Stomach (tissue), 9 donors: ENCODE measurements around the gene MYO1B. TPM values are rescaled to one million over a fixed set of nuclear protein-coding genes. Genes with fewer than 3 reads are reported as not detected.

Source experiments
- DNase-seq, 2 donors: peaks; one replicate each; pipeline versions ENCODE4 v3.0.0 to v3.0.0-alpha.2; 2013 to 2019
- H3K27ac ChIP-seq, 5 donors: fragments of 200-600 bp in 4 of 5; sonication (generic) in 4 of 5; one replicate each; pipeline ENCODE4 v1.5.1; 2013 to 2019; ENCODE audit warnings: mild to moderate bottlenecking in 1 of 5, moderate library complexity in 1 of 5
- H3K27me3 ChIP-seq, 3 donors: fragments of 200-600 bp; sonication (generic); one replicate each; pipeline ENCODE4 v1.5.1; 2017 to 2019; ENCODE audit warnings: mixed run types in 1 of 3
- H3K36me3 ChIP-seq, 4 donors: fragments of 200-600 bp; sonication (generic); 1 replicate in 3 of 4; 2 replicates in 1 of 4; pipeline ENCODE4 v1.5.1; 2016 to 2019
- H3K4me1 ChIP-seq, 4 donors: fragments of 200-600 bp; sonication (generic); one replicate each; pipeline ENCODE4 v1.5.1; 2016 to 2019
- H3K4me3 ChIP-seq, 4 donors: fragments of 200-600 bp; sonication (generic) in 3 of 4; one replicate each; pipeline ENCODE4 v1.5.1; 2016 to 2019; ENCODE audit warnings: mild to moderate bottlenecking in 1 of 4
- H3K9me3 ChIP-seq, 4 donors: fragments of 200-600 bp; sonication (generic); one replicate each; pipeline ENCODE4 v1.5.1; 2016 to 2019
- EP300 ChIP-seq: sonication (generic); formaldehyde crosslinking; IDR thresholded peaks from one replicate; pipeline ENCODE4 v1.6.1; 2017; ENCODE audit warnings: antibody characterized with exemption
- POLR2A ChIP-seq, 4 donors: fragments of 450-650 bp; IDR thresholded peaks; one replicate each; pipeline ENCODE4 v1.6.1; 2016; ENCODE audit warnings: antibody characterized with exemption in 4 of 4, control low read depth in 2 of 4, mild to moderate bottlenecking in 1 of 4, moderate library complexity in 1 of 4
- POLR2AphosphoS5 ChIP-seq, 3 donors: sonication (generic); formaldehyde crosslinking; IDR thresholded peaks; one replicate each; pipeline ENCODE4 v1.6.1; 2016; ENCODE audit warnings: antibody characterized with exemption in 3 of 3
- WGBS, 5 donors: extraction: QIAGEN DNeasy Blood & Tissue Kit in 3 of 5; methylation state at CpG; one replicate each; pipeline versions ENCODE4 v1.1.5 to v1.1.7; 2013 to 2018; 5-methylcytosine and 5-hydroxymethylcytosine counted together
- intact Hi-C: fragments of 100-400 bp; cut with DNase I; formaldehyde crosslinking; loops from one replicate; pipeline ENCODE4 v1.15.1; 2023; ENCODE audit warnings: low total_unique reads
- polyA plus RNA-seq, 3 donors: library from polyadenylated mRNA; stranded (reverse); fragments of 200-250 nt; gene quantifications; one replicate each; pipeline ENCODE4 v1.2.3, GENCODE V29; 2013
- small RNA-seq, 4 donors: library from RNA; depleted of rRNA; stranded (forward); fragments of <200 nt; gene quantifications; one replicate each; pipeline ENCODE3, GENCODE V24; 2016
- total RNA-seq, 5 donors: library from RNA; depleted of rRNA; stranded (reverse); fragments of >200 nt; gene quantifications; one replicate each; pipeline versions ENCODE4 v1.1.0 to v1.2.3, GENCODE V29; 2014 to 2016
- TF ChIP-seq, protein P1 (sequence below), 7 experiments: fragments of 450-650 bp in 4 of 7; fragments of 200-600 bp in 3 of 7; sonication (generic) in 3 of 7; IDR thresholded peaks; one replicate each; pipeline ENCODE4 v1.5.1; 2016 to 2019; ENCODE audit warnings: antibody characterized with exemption in 7 of 7, control low read depth in 2 of 7, mild to moderate bottlenecking in 1 of 7
- donor health status: healthy with polysubstance abuse.
- donor health status: Bipolar disorder and iron deficiency.
- donor health status: healthy.

The MYO1B gene
- total and polyA plus RNA-seq, 8 donors: 6.1 to 123 (median 16.4) TPM

DNA sequence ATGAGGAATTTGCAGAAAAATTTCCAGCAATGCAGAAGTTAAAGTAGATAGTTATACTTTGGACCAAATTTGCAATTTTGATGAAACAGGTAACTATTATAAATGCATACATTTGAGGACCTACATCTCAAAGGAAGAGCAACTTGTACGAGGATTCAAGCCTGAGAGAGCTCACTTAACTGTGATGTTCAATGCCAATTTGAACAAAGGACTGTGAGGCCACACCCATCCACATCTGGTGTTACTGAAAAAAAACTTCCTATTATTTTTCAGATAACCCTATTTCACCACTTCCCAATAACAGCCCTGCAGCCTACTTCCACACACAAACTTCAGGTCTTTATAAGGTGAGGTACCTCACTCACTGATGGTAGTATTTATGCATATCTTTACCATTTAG is 229.3 kb downstream of the MYO1B start:
- TF ChIP-seq POLR2AphosphoS5 (IDR thresholded peaks at IDR 0.05) (no peak), POLR2A (IDR thresholded peaks at IDR 0.05) (no peak), EP300 (no peak)
- TF ChIP-seq, protein P1, sequence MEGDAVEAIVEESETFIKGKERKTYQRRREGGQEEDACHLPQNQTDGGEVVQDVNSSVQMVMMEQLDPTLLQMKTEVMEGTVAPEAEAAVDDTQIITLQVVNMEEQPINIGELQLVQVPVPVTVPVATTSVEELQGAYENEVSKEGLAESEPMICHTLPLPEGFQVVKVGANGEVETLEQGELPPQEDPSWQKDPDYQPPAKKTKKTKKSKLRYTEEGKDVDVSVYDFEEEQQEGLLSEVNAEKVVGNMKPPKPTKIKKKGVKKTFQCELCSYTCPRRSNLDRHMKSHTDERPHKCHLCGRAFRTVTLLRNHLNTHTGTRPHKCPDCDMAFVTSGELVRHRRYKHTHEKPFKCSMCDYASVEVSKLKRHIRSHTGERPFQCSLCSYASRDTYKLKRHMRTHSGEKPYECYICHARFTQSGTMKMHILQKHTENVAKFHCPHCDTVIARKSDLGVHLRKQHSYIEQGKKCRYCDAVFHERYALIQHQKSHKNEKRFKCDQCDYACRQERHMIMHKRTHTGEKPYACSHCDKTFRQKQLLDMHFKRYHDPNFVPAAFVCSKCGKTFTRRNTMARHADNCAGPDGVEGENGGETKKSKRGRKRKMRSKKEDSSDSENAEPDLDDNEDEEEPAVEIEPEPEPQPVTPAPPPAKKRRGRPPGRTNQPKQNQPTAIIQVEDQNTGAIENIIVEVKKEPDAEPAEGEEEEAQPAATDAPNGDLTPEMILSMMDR (IDR thresholded peaks at IDR 0.05): no peak
- H3K4me3 ChIP-seq: no peak overlapping the region
- H3K9me3 ChIP-seq: no peaks in the 10 kb centered on the region
- H3K27me3 ChIP-seq: no peaks in the 10 kb centered on the region
- H3K4me1 ChIP-seq: peaks cover 0 to 19% (median 12%) of the 10 kb centered on the region in 4 donors
- no peak for DNase-seq
- intact Hi-C loops: no loop called here
- no peaks in the 10 kb centered on the region for H3K36me3 ChIP-seq
- 21 to 48% (median 38%) methylated on average over 1 of the region's 1 CpG for WGBS, 5 donors
- H3K27ac ChIP-seq: no peak overlapping the region

Small RNA genes lying within 50 kb of the gene (small RNA-seq; reads per million reads assigned to genes)
- gene RNU6-1045P: 0 reads per million in 4 donors

Other genes starting within 250 kb of the MYO1B start
- 100 to 1,000 TPM in 1 of 5 donors, 10 to 100 TPM in 4; 45.8 to 289 (median 80.4) TPM for gene STAT1, start 231.2 kb upstream of the MYO1B start, total RNA-seq
- 10 to 100 TPM; 23.2 to 36.1 (median 25.4) TPM for gene STAT1, start 231.2 kb upstream of the MYO1B start, polyA plus RNA-seq
- 10 to 100 TPM in 1 of 5 donors, 1 to 10 TPM in 3, under 1 TPM in 1; 0.89 to 21.4 (median 6.6) TPM for gene STAT4, start 94.4 kb upstream of the MYO1B start, total RNA-seq
- 1 to 10 TPM in 1 of 3 donors, under 1 TPM in 2; 0.75 to 1.5 (median 0.78) TPM for gene STAT4, start 94.4 kb upstream of the MYO1B start, polyA plus RNA-seq